HG02852 (cell line): ENCODE data around the gene FLT1.

Experiments
- ATAC-seq: cut with Tn5 transposase; IDR thresholded peaks from one replicate; pipeline ENCODE4 v1.9.1; 2021; ENCODE audit warnings: mild to moderate bottlenecking, moderate library complexity; ENCODE audit not compliant: unreplicated experiment

FLT1 gene

DNA sequence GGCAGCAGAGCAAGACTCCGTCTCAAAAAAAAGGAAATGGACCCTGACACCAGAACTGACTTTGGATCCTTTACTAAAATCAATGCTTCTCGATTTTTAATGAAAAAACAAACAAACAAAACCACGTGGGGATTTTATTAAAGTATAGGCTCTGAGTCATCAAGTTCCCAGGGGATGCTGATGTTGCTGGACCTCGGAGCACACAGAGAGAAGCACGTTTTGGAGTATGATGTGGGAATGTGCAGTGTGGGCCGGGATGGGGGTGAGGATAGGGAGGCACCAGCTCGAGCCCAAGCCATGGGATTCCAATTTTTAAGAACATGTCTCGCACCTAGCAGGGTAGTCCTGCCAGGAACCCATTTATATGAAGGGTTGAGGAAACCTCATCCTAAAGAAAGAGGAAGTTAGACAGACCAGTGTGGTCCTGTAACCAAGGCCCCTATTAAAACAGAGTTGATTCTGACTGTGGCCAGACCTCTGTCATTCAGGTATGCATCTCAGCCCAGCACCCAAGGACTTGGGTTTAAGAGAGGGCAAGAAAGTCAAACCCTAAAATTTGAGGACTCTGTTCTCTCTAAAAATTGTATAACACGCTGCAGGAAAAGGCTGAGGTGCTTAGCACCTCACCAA lies 6.4 kb downstream of the FLT1 start:
- ATAC-seq = no peak

GRCh38 chr13:28485996-28486543 lies 8.9 kb downstream of the FLT1 start:
- ATAC-seq = no peak

DNA sequence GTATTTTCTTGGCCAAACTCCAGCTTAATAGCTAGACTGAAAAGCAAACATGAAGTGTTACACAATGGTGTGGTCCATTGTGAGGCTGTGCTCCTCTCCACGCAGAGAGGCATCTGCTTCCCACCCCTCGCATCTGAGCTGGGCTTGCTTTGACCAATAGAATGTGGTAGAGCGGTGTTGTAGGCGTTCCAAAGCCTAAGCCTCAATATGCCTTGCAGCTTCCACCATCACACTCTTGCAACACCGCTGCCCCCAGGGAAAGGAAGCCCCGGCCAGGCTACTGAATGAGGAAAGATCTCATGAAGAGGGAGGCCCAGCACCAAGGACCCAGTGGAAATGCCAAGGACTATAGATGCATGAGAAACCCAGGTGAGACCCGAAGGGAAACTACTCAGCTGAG lies 9.4 kb downstream of the FLT1 start:
- no peak for ATAC-seq

DNA sequence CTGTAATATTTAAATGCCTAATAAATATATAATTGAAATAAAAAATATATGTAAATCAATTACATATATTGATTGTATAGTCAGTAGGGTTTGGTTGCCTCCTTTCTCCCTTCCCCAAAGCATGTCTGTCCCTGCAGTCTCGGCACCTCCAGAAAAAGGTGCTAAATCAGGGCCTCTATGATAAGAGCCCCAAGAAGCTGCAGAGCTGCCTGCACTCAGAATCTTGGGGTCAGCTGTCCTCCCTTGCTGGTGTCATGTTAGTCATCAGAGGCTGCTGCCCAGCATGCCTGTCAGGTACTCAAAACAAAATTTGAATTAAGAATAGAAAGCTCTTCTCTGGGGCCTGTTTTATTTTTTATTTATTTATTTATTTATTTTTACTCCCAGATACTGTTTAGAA lies 9.8 kb downstream of the FLT1 start:
- no peak for ATAC-seq

DNA sequence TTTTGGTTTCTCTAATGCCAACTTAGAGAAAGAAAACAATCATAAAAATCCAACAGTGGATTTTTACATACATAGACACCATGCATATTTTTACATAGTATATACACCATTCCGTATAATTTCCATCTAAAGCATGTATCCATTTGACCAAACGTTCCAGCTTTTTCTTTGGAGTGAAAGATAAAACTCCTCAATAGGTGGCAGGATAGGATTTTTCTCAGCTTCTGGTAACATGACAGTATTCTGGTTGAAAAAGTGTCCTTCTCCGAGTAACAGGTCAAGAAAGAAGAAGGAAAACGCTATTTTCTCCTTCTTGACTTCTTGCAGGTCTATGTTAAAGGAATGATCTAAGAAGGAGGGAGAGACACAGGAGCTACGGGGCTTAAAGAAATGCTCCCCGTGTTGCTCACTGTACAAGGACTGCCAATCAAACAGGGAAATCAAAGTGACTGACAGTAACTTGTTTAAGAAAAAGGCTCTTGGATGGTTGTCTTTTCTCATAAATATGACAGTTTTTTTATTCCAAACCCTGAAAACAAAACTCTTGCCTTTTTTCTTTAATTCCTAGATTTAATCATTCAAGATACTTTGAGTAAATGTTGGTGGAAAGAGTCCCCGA lies 11.5 kb downstream of the FLT1 start:
- ATAC-seq = no peak

- ATAC-seq = no peak
Measured at GRCh38 chr13:28479005-28479404, 15.9 kb downstream of the FLT1 start.

DNA sequence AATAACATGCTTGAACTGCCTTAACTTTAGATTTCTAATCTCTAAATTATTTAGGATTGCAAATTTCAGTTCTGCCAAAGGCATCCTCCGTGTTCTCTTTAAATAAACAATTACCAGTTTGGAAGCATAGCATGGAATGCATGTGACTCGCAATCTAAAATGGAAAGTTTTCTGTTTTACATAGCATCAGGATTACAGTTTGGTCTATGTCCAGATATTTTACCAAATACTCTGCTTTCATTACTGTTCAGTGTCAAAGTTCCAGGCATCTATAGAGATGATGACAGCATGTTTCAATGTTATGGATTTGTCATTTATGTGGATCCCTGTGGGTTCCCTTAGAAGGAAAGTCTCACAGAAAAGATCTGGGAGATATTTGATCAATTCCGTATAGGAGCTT lies 16.8 kb downstream of the FLT1 start:
- no peak for ATAC-seq

- ATAC-seq = no peak
Measured at GRCh38 chr13:28477709-28477973, 17.3 kb downstream of the FLT1 start.

- ATAC-seq = no peak
Measured at GRCh38 chr13:28476919-28477708, 17.8 kb downstream of the FLT1 start.

DNA sequence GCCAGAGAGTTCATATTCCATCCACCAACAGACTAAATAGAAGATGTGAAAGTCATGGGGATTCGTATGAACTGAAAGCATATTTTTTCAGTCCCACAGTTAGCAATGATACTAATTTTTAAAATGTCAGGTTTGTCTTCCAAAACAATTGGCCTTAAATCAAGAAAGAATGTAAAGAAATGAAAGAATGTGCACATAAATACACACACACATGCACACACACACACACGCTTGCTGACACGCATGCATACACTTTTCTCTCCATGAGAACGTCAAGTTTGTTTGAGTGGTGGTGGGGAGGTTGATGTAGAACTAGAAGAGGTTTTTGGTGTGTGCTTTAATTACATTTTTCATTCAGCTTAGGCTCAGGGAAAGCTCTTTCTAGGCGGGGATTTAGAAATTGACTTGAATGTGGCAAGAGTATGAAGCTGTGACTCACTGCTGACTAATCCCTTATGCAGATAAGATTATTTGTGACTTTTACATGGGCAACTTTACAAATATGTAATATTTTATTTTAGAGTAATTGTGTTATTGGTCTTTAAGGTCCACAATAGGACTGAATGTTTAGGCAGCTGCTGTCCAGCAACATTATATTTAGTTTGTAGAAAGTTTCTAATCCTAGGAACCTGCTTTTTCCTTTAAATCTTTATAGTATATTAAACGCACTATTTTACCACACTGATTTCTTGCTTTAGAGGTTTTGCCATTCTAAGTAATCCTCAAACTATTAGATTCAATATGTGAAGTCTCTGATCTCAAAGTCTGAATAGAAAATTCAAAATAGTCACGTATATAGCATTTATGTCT lies 18.8 kb downstream of the FLT1 start:
- ATAC-seq = no peak

DNA sequence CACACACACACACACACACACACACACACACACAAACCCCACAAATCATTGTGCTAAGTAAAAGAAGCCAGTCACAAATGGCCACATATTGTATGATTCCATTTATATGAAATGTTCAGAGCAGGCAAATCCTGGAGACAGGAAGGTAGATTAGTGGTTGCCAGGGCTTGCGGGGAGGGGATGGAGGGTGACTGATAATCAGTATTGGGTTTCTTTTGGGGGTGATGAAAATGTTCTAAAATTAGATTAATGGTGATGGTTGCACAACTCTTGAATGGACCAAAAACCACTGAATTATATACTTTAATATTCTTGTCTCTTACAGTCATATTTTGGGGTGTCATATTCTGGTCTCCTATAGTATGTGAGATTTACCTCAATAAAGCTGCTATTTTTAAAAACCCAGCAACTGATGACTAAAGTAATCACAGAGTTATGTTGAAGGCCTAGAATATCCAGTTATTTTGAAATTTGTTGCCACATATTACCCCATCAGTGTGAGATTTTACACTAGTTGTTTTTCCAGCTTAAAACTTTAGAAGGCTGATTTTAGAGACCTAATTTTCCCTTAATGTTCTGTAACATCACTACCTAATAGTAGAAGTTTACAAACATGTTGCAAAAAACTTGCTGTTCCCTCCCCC lies 20.3 kb downstream of the FLT1 start:
- no peak for ATAC-seq

GRCh38 chr13:28473044-28473443 lies 21.9 kb downstream of the FLT1 start:
- ATAC-seq = no peak

GRCh38 chr13:28471421-28471820 lies 23.5 kb downstream of the FLT1 start:
- no peak for ATAC-seq

DNA sequence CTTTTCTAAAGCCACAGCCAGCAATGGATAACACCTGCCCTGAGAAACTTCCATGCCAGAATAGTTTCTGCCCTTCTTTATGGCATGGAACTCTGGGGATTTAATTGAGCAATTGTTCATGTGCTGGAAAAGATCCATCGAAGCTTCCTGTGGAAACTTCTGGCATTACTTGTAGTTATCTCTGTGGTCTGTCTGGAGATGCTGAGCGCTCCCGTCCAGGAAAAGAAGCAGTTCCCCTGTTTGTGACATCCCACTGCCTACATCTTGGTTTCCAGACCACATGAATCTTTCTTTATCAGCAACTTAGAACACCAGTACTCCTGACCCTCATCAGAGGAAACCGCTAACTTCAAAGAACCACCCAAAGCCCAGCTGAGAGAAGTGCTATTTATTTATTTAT lies 24.6 kb downstream of the FLT1 start:
- ATAC-seq = no peak

GRCh38 chr13:28469316-28469715 lies 25.6 kb downstream of the FLT1 start:
- no peak for ATAC-seq

DNA sequence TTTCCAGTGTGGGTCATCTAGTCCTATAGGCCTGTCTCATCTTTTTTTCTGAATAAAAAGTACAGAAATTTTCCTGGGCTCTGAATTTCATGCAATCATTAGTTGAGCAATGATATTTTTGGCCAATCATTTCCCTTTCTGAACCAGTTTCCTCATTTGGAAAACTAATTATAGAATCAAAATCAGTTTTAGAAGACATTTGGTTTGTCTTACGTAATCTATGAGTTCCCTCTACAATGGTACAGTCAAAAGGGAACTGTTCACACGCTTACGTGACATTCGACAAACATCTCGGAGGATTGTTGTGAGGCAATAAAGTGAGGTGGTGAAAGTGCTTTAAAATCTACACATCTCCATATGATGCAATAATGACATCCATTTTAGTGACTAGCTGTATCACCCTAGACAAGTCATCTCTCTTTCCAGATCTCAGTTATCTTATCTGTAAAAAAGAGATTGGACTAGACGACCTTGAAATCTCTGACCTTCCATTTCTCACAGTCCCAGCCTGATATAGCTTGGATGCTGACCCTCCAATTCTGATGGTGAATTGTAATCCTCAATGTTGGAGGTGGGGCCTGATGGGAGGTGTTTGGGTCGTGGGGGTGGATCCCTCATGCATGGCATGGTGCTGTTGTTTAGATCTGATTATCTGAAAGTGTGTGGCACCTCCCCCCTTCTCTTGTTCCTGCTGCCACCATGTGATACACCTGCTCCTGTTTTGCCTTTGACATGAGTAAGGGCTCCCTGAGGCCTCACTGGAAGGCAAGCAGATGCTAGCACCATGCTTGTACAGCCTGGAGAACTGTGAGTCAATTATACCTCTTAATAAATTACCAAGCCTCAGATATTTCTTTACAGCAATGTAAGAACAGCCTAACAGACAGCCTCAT lies 26.7 kb downstream of the FLT1 start:
- no peak for ATAC-seq

- no peak for ATAC-seq
Measured at GRCh38 chr13:28467034-28467433, 27.9 kb downstream of the FLT1 start.

- ATAC-seq = no peak
Measured at GRCh38 chr13:28466151-28466550, 28.8 kb downstream of the FLT1 start.

GRCh38 chr13:28464861-28465460 lies 30.0 kb downstream of the FLT1 start:
- no peak for ATAC-seq
